Ishikawa (cell line): ENCODE measurements around the gene EPS15.
A peak's percentile ranks its signal among the peaks of the same experiment; 100 is the strongest.

Experiments
- CEBPB ChIP-seq: IDR thresholded peaks from 2 replicates; pipeline ENCODE4 v1.6.1; 2012
- CREB1 ChIP-seq: IDR thresholded peaks from 2 replicates; pipeline ENCODE4 v1.6.1; 2012; ENCODE audit warnings: low read depth
- EGR1 ChIP-seq: IDR thresholded peaks from 2 replicates; pipeline ENCODE4 v1.6.1; 2012
- EP300 ChIP-seq: IDR thresholded peaks from 2 replicates; pipeline ENCODE4 v1.6.1; 2012; ENCODE audit warnings: borderline replicate concordance
- FOXM1 ChIP-seq: IDR thresholded peaks from 2 replicates; pipeline ENCODE4 v1.6.1; 2012; ENCODE audit warnings: low read depth, borderline replicate concordance
- MAX ChIP-seq: IDR thresholded peaks from 2 replicates; pipeline ENCODE4 v1.6.1; 2012
- NFIC ChIP-seq: IDR thresholded peaks from 2 replicates; pipeline ENCODE4 v1.6.1; 2012
- RAD21 ChIP-seq: IDR thresholded peaks from 2 replicates; pipeline ENCODE4 v1.6.1; 2012; ENCODE audit warnings: low read depth
- REST ChIP-seq: IDR thresholded peaks from 2 replicates; pipeline ENCODE4 v1.6.1; 2012; ENCODE audit warnings: low read depth, mild to moderate bottlenecking
- TAF1 ChIP-seq: IDR thresholded peaks from 2 replicates; pipeline ENCODE4 v1.6.1; 2012; ENCODE audit warnings: low read depth, mild to moderate bottlenecking
- TCF12 ChIP-seq: IDR thresholded peaks from 2 replicates; pipeline ENCODE4 v1.6.1; 2012; ENCODE audit warnings: low read depth
- TEAD4 ChIP-seq: IDR thresholded peaks from 2 replicates; pipeline ENCODE4 v1.6.1; 2012
- USF1 ChIP-seq: IDR thresholded peaks from 2 replicates; pipeline ENCODE4 v1.6.1; 2012
- YY1 ChIP-seq: IDR thresholded peaks from 2 replicates; pipeline ENCODE4 v1.6.1; 2012; ENCODE audit warnings: low read depth
- ZBTB7A ChIP-seq: IDR thresholded peaks from 2 replicates; pipeline ENCODE4 v1.6.1; 2012; ENCODE audit warnings: low read depth

EPS15 gene

GRCh38 chr1:51541313-51542050 lies 22.4 kb upstream of the EPS15 start:
- TF ChIP-seq ZBTB7A = no peak
- no peak for TF ChIP-seq EP300
- TF ChIP-seq TEAD4 = no peak
- TF ChIP-seq TCF12 = no peak
- no peak for TF ChIP-seq CEBPB
- TF ChIP-seq USF1 = no peak
- no peak for TF ChIP-seq RAD21
- no peak for TF ChIP-seq TAF1
- TF ChIP-seq EGR1 = no peak

- TF ChIP-seq NFIC = no peak
- no peak for TF ChIP-seq TEAD4
- no peak for TF ChIP-seq EGR1
- TF ChIP-seq USF1 = no peak
- no peak for TF ChIP-seq TCF12
These were observed 18.5 kb upstream of the EPS15 start for GRCh38 chr1:51537568-51537967.

GRCh38 chr1:51535006-51535592 lies 16.0 kb upstream of the EPS15 start:
- no peak for TF ChIP-seq YY1
- TF ChIP-seq USF1 = no peak
- peak; percentile 74 for TF ChIP-seq RAD21

GRCh38 chr1:51534447-51534846 lies 15.4 kb upstream of the EPS15 start:
- TF ChIP-seq EP300 = no peak
- no peak for TF ChIP-seq CEBPB
- TF ChIP-seq TCF12 = no peak
- no peak for TF ChIP-seq EGR1
- no peak for TF ChIP-seq CREB1
- TF ChIP-seq USF1 = no peak
- TF ChIP-seq NFIC = no peak
- TF ChIP-seq TAF1 = no peak
- TF ChIP-seq RAD21 = no peak
- TF ChIP-seq TEAD4 = no peak
- TF ChIP-seq MAX = no peak
- TF ChIP-seq ZBTB7A = no peak
- TF ChIP-seq YY1 = no peak
- no peak for TF ChIP-seq FOXM1
- no peak for TF ChIP-seq REST

GRCh38 chr1:51532853-51533252 lies 13.8 kb upstream of the EPS15 start:
- no peak for TF ChIP-seq CREB1
- no peak for TF ChIP-seq RAD21
- no peak for TF ChIP-seq USF1
- TF ChIP-seq REST = no peak
- TF ChIP-seq NFIC = no peak
- no peak for TF ChIP-seq ZBTB7A
- TF ChIP-seq YY1 = no peak
- no peak for TF ChIP-seq FOXM1
- TF ChIP-seq TAF1 = no peak
- TF ChIP-seq MAX = no peak
